ENCODE results near the gene CAMK2G.
"Not testable (repeated sequence)": the region's sequence is repeated elsewhere in the genome, so short reads cannot be mapped to it uniquely, and the experiment has no call there.

CAMK2G gene

DNA sequence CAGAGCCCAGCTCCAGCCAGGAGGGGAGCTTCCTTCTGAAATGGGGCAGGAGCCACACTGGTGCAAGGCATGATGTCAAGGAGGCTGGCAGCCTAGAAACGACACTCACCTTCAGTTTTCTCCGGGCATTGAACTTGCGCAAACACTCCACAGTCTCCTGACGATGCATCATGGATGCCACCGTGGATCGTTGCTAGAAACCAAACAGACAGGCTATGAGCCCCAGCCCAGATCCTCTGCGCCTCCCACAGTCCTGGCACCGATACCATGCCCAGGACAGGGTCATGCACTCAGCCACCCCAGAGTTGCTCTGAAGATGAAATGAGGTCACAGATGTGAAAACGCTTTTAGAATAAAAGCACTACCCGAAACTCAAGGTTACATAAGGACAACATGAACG, 32.0 kb downstream of the CAMK2G start:
- no peak overlapping the region for H3K4me3 ChIP-seq (ENCODE audit: low read depth, low read length)

DNA sequence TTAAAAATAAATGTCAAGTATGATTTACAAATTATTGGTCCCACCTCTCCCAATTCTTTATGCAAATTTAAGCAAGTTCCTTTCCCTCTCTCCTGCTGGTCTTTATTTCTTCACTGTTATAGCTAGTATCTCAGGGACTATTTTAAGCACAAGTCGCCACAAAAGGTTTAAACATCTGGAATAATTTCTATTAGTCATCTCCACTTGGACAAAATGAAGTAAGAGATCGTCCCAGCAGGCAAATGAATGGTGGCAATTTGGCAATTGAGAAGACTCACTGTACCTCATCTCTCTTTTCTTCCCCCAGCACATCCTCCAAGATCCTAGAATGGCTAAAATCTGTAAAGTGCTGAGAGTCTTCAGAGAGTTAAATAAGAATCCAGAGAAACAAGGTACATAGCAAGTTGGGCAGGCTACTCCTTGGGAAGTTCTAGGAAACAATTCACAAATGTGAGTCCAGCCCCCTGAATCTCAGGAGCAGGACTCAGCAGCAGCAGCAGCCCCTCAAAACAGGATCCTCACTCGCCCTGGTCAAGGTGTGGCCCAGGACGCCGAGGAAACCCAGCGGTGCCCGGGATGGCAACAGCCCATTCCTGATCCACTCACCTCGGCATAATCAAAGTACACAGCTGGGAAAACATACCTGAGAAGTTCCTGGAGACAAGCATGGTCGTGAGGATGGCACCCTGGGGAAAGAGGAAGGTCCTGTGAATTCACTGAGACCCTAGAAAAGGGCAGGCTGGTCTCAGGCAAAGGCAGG, 32.6 kb downstream of the CAMK2G start:
- H3K4me3 ChIP-seq (ENCODE audit: low read depth, low read length) = no peak overlapping the region

DNA sequence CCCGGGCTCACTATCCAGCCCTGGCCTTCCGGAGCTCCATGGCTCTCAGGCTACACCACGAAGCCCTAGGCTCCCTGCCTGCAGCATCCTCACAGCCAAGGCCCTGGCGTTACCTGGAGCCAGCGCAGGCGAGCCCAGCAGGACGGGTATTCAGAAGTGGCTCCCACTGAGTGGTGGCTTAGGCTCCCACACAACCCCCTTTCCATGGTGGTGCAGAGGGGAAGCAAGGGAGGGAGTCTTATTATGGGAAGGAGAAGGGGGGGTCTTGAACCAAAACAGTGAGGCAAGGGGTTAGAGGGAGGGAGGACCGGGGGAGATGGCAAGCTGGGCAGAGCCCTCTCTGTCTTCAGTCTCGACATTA, 33.3 kb downstream of the CAMK2G start:
- H3K4me3 ChIP-seq (ENCODE audit: low read depth, low read length) = no peak overlapping the region

DNA sequence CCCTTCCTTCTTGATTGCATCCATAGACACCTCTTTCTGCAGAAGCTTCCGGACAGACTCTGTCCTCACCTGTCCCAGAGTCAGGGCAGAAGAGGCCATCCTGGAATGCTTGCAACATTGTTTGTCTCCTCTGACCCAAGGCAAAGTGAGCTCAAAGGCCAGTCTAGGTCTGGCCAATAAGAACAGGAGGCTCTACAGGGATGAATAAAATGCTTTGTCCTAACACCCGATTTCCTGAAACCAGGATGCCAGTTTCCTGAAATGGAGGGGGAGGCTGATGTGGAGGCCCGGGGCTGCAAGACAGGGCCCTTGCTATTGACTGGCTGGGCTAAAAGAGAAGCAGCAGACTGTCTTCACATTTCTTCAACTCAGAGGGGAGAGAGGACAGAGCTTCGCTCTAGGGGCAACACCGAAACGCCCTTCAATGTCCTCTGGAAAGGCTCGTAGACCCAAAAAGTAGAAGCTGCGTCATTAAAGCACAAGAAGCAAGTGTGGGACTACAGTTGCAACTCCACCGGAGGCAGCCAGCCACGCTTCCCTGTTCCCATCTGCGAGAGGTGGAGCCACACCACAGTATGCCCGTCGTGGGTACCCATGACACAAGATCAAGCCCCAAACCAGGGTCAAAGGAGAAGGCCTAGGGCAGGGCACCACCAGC, 33.8 kb downstream of the CAMK2G start:
- H3K4me3 ChIP-seq (ENCODE audit: low read depth, low read length) = no peak overlapping the region

DNA sequence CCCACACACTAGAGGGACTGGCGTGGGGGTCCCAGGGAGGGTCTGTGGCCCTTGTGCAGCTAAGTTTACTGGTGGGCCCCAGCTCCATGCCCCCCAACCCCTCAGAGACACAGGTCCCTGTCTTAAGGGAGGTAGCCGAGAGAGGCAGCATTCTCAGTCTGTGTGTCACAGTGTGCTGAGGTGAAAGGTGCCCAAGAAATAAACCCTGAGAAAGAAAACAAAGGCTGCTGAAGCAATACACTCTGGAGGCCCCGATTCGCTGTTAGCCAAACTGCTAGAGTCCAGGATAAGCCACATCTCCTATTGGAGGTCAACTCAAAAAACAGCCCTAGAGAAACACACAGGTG, 34.3 kb downstream of the CAMK2G start:
- no peak overlapping the region for H3K4me3 ChIP-seq (ENCODE audit: low read depth, low read length)

DNA sequence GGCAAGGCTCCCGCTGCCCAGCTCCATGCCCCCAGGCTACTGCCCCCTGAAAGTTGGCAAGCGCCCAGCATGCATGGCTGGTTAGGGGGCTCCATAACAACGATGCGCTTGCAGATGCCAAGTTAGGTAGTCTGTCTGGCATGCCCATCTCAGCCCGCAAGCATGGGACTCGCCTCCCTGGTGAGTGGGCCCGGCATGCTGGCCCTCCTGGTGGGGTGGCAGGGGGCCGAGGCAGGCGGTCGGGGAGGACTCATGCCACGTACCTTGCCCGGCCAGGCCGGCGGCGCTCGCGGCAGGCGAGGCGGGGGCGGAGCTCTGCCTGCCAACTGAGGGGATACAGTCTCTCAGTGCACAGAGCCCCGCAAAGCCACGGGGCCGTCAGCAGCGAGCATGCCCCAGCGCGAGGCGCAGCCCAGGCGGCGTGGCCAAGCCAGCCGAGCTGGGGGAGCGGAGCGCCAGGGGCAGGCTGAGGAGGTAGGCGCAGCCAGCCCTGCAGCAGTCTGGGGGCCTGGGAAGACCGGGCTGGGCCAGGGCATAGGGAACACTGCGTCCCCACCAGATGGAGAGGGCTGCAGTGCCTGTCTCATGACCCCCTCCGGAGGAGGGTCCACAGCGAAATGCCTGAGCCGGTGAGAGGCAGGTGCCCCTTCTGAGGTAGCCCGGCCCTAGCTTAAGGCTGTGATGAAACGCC, 34.9 kb downstream of the CAMK2G start:
- H3K4me3 ChIP-seq (ENCODE audit: low read depth, low read length) = no peak overlapping the region

DNA sequence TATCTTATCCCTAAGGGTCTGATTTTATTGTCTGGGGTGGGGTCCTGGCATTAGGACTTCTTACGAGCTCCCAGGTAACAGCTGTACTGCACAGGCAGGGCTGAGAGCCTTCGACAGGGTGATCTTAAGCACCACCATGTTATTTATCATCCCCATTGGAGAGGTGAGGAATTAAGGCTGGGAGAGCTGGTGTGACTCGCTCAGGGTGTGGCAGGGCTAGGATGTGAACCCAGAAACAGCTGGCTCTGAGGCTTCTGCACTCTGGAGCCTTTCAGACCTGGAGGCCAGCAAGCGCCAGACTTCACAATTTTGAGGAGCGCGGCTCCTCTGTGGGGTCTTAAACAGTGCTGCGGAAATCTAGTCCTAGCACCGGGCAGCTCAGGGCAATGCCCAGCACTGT, 35.5 kb downstream of the CAMK2G start:
- no peak overlapping the region for H3K4me3 ChIP-seq (ENCODE audit: low read depth, low read length)

DNA sequence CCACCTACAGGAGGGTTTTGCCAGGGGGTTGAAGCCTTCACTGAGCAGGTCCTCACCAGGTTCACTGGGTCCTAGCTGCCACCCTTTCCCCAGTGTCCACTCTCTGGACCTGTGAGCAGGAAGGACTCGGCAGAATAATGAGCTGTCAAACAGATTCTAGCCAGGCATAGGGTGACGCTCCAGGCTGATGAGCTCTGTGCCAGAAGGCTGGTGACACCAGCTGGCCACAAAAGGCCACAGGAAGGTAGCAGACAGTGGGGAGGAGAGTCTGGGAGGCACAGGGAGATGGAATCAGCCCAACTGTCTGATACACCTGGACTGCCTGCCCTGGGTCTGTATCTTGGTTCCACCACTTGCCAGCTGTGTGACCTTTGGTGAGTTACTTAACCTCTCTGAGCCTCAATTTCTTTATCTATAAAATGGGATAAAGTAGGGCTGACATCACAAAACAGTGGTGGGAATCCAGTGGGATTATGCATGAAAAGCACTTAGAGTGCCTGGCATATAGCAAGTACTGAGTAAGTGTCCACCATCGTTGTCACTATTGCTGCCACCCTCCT, 36.3 kb downstream of the CAMK2G start:
- H3K4me3 ChIP-seq (ENCODE audit: low read depth, low read length) = no peak overlapping the region

DNA sequence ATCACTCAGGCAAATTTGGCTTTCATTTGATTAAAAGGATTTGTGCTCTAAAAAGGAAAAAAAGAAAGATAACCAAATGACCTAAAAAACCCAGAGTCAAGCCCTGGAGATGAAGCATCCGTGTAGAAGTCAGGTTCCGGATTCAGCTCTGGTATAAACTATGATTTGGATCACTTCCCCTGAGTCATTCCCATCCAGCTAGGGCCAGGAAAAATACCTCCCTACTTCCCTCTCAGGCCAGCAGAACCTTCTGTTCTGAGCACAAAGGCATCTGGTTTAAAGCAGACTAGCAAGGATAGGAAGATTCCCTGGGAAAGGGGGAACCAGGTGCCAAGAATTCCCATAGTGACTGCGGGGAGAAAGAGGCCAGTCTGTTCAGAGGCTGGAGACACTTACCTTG, 37.3 kb downstream of the CAMK2G start:
- H3K4me3 ChIP-seq (ENCODE audit: low read depth, low read length) = no peak overlapping the region

DNA sequence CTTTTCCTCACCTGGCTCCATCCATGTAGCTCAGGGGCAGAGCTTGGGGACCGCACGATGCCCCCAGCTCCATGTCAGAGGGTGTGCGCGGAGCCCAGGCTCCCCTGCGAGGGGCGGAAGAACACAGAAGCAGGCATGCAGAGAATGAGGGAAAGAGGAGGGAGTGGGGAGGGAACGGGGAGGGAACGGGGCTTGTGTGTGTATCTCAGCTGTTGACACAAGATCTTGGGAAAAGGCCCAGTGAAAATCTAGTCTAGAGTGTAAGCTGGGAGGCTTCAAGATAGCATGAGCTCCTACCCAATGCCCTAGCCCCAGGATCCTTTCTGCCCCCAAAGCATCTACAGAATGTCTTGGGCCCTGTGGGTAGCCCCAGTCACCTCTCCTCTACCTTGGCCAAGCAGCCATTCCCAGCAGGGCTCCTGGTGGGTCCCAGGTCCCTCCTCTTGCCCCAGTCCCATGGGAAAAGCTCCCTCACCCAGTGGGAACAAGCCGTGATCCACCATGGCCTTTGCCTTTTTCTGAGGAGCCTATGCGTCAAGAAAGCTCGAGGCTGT, 37.9 kb downstream of the CAMK2G start:
- H3K4me3 ChIP-seq (ENCODE audit: low read depth, low read length) = no peak overlapping the region

DNA sequence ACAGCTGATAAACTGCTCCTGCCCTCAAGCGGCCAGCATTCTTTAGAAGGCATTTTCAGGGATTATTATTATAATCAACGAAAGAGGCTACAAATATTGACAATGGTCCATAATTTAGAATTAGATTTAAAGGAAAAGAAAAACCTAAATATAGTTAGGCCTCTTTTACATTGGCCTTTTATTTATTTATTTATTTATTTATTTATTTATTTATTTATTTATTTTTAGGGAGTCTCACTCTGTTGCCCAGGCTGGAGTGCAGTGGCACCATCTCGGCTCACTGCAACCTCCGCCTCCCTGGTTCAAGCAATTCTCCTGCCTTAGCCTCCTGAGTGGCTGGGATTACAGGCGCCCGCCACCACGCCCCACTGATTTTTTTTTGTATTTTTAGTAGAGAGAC, 45.3 kb downstream of the CAMK2G start:
- H3K4me3 ChIP-seq (ENCODE audit: low read depth, low read length) = not testable (repeated sequence)

DNA sequence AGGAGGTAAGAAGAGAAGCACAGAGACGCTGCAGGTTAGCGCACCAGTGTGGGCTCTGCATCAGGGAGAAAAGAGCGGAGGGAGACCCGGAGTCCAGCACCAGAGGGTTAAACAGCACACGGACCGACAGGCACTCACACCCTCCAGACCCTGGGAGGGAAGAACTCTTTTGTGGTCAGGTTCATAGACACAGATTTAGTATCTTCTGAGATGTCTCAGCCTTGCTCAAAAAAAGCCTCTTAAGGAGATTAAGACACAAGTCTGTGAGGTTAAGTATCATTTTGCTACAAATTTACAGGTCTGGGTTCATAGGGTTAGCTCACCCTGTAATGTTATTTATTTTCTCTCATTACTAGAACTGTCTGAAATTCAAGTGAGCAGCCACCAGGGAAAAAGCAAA, 46.2 kb downstream of the CAMK2G start:
- H3K4me3 ChIP-seq (ENCODE audit: low read depth, low read length) = no peak overlapping the region

DNA sequence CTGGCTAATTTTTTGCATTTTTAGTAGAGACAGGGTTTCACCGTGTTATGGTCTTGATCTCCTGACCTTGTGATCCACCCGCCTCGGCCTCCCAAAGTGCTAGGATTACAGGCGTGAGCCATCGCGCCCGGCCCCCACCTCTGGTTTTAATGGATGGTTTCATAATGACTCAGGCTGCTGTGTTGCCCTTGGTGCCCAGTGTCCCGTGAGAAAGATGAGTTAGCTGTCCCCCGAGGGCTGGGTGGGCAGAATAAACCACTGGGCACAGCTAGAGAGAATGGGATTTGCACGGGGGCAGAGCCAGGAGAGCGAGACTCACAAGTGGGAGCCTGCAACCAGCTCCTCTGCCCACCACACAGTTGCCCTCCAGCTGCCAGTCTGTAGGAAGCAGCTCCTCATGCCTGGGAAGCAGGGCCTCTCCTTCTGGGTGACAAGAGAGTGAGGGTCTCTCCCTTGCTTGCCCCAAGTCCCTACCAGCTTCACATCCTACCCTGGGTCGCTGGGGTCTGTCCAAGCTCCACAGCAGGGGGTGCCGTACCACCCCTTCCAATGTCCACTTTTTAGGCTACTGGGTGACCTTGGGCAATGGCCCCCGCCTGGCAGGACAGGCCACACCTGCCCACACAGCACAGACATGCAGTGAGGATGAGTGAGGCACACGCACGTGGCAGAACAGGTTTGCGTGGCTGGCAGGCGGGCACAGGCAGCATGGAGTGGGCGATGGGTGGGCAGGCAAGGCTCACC, 46.8 kb downstream of the CAMK2G start:
- H3K4me3 ChIP-seq (ENCODE audit: low read depth, low read length) = no peak overlapping the region

DNA sequence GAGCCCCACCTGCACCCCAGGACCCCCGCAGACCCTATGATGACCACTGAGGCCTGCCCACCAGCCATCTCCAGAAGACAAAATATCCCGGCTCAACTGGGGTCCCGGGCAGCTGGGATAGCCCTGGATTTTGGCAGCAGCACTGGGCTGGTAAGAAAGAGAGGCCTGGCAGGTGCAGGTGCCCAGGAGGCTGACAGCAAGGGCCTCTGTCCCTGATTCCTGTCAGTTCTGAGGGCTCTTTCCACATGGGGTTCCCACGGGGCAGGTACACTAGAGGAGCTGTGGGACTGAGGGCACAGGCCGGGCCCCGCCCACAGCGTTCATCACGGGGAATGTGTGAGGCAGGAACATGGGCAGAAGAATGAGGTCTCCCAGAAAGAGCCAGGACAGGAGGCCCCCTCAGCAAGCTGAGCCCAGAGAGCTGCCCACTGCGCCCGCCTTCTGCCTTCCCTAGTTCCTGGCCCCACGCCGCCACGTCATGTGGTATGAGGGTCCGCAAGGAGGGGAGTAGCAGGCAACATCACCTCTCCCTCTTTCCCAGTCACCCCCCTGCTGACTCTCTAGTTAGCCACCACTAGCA, 50.1 kb downstream of the CAMK2G start:
- no peak overlapping the region for H3K4me3 ChIP-seq (ENCODE audit: low read depth, low read length)

DNA sequence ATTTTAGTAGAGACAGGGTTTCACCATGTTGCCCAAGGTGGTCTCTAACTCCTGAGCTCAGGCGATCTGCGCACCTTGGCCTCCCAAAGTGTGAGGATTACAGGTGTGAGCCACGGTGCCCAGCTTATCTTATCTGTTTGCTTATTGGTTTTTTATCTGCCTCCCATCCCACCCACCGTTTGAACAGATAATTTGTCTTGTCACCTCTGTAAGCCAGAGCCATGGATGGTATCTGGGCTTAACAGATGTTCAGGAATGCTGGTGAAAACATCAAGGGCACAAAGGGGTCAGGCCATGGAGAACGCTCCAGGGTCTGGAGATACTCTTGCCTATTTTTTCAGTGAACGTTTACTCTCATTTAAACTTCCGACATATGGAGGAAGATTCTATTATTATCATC, 51.0 kb downstream of the CAMK2G start:
- no peak overlapping the region for H3K4me3 ChIP-seq (ENCODE audit: low read depth, low read length)

DNA sequence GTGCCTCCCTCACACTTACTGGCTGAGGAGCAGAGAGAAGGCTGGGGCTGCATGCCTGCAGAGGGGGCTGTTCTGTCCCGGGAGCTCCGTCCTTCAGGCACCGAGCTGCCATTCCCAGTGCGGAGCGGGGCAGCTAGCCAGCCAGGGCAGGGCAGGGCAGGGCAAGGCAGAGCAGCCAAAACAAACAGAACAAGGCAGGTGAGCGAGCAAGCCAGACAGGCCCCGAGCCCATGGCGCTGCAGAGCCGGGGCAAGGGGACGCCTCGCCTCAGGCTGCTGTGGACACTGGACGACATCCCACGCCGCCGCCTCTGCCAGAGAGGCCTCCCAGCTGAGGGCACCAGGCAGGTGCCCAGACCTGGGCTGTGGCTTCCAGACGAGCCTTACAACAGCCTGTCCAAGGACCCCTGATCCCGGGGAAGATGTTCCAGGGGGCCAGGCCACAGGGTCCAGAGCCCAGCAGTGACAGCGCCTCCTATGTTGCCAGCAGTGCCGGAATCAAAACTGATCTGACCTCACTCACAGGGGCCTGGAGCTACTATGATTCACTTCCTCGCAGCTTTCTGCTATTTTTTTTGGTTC, 54.8 kb downstream of the CAMK2G start:
- no peak overlapping the region for H3K4me3 ChIP-seq (ENCODE audit: low read depth, low read length)

DNA sequence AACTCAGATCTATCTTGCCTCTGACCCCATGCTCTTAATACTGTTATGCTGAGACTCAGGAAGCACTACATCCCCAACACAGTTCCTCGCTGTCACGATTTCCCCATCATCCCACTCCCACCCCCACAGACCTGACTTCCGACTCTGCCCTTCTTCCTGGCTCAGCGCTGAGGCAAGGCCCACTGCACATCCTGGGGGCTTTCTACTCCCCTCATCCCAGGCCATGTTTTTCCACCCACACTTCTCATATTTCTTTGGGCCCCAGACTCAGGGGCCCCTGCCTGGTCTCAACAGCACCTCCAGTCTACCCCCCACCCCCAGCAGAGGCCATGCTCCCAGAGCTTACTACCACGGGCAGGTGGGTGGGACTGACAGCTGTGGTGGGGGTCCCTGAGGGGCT, 55.3 kb downstream of the CAMK2G start:
- H3K4me3 ChIP-seq (ENCODE audit: low read depth, low read length) = no peak overlapping the region

DNA sequence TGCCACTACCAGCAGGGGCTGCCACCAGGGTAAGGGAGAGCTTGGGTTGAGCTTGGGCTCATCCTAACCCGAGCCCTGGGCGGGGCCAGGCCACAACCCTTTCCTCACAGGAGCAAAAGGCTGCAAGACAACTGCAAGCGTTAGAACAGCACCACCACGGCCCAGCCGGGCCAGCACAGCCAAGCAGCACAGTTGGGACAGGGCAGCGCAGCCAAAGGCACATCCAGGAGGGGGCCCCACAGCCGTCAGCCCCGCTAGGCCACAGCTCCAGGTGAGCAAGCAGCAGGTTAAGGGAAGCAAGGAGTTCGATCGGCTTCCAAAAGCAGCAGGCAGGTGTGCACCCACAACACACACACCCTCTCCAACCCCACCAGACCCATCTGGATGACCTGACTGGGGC, 56.0 kb downstream of the CAMK2G start:
- no peak overlapping the region for H3K4me3 ChIP-seq (ENCODE audit: low read depth, low read length)

DNA sequence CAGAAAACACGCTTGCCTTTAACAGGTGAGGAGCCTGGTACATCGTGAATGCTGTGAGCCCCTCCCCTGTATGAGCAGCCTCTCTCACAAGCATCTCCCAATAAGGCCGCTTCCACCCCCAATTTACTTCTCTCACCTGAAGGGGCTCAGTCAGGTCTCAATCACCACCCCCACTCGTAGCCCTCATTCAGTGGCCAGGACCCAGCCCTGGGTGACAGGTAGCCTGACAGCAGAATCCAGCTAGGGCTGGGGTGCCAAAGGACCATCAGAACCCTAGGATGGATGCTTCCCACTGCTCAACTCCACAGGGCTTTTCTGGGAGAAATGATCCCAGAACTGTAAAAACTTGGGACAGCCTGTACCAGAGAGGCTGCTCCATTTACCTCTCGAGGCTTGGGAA, 56.5 kb downstream of the CAMK2G start:
- no peak overlapping the region for H3K4me3 ChIP-seq (ENCODE audit: low read depth, low read length)

Measured in iPS-11a (cell line).